GM06990 (cell line): ENCODE results near the gene RPN1.
A peak's percentile ranks its signal among the peaks of the same experiment; 100 is the strongest.

Source experiments
- DNase-seq: peaks from one replicate; pipeline ENCODE4 v3.0.0-alpha.2; 2011; ENCODE audit not compliant: insufficient read length; ENCODE audit errors: extremely low read depth
- H3K27me3 ChIP-seq: replicated peaks from 2 replicates; pipeline ENCODE4 v1.6.0; 2011; ENCODE audit warnings: low read length; ENCODE audit not compliant: control insufficient read depth, insufficient read depth
- H3K36me3 ChIP-seq: 2 replicates; pipeline ENCODE4 v1.5.1; 2011; ENCODE audit warnings: low read length; ENCODE audit not compliant: control insufficient read depth, insufficient read depth
- H3K4me3 ChIP-seq: replicated peaks from 2 replicates; pipeline ENCODE4 v1.5.1; 2011; ENCODE audit warnings: low read depth, mild to moderate bottlenecking, control low read depth, low read length
- CTCF ChIP-seq: IDR thresholded peaks from 2 replicates; pipeline ENCODE4 v1.5.1; 2011; ENCODE audit warnings: low read length, control low read depth, mild to moderate bottlenecking, inconsistent platforms; ENCODE audit not compliant: insufficient read depth, poor library complexity, severe bottlenecking

Gene RPN1

GRCh38 chr3:128686465-128686864, 35.8 kb upstream of the RPN1 start:
- Histone ChIP-seq H3K4me3 (no peak overlapping the region), H3K27me3 (no peaks in the 10 kb centered on the region), H3K36me3 (no peaks in the 10 kb centered on the region)
- TF ChIP-seq CTCF = no peak
- DNase-seq = no peak

- no peak for DNase-seq
- Histone ChIP-seq H3K36me3 (no peaks in the 10 kb centered on the region), H3K27me3 (no peaks in the 10 kb centered on the region), H3K4me3 (no peak overlapping the region)
- TF ChIP-seq CTCF = no peak
Measured at GRCh38 chr3:128684986-128685726, 34.5 kb upstream of the RPN1 start.

- Histone ChIP-seq H3K36me3 (no peaks in the 10 kb centered on the region), H3K4me3 (no peak overlapping the region), H3K27me3 (no peaks in the 10 kb centered on the region)
- no peak for DNase-seq
- no peak for TF ChIP-seq CTCF
Measured at GRCh38 chr3:128683957-128684356, 33.3 kb upstream of the RPN1 start.

- no peak for DNase-seq
- Histone ChIP-seq H3K36me3 (no peaks in the 10 kb centered on the region), H3K4me3 (peak overlapping the region; percentile 92), H3K27me3 (no peaks in the 10 kb centered on the region)
- no peak for TF ChIP-seq CTCF
Measured at GRCh38 chr3:128681369-128681829, 30.8 kb upstream of the RPN1 start.

- TF ChIP-seq CTCF = peak; percentile 100
- Histone ChIP-seq H3K4me3 (peak overlapping the region; percentile 92), H3K27me3 (no peaks in the 10 kb centered on the region), H3K36me3 (no peaks in the 10 kb centered on the region)
- peak; percentile 99 for DNase-seq
Measured at GRCh38 chr3:128680603-128681368, 30.2 kb upstream of the RPN1 start.
